GM18519 (cell line): ENCODE data around the gene MTHFD1L.
A peak's percentile ranks its signal among the peaks of the same experiment; 100 is the strongest.

ENCODE experiments used
- ATAC-seq: cut with Tn5 transposase; IDR thresholded peaks from one replicate; pipeline ENCODE4 v1.9.1; 2021; ENCODE audit warnings: mild to moderate bottlenecking, moderate library complexity; ENCODE audit not compliant: unreplicated experiment, low FRiP score

MTHFD1L gene

DNA sequence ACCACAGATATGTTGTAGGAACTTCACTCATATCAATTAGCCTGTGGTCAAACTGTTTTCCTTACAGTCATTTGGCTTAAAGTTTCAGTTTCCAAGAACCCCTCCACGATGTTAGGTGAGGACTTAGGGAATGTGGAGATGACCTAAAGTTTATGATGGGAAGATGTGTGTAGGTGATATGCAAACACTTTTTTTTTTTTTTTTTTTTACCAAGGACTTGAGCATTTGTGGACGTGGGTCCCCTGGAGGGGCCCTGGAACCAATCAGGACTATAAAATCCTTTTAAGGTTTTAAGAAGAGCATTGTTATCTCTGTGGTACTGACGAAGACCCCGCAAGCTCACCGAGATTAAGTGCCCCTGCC, 478 bp upstream of the MTHFD1L start:
- ATAC-seq: no peak

DNA sequence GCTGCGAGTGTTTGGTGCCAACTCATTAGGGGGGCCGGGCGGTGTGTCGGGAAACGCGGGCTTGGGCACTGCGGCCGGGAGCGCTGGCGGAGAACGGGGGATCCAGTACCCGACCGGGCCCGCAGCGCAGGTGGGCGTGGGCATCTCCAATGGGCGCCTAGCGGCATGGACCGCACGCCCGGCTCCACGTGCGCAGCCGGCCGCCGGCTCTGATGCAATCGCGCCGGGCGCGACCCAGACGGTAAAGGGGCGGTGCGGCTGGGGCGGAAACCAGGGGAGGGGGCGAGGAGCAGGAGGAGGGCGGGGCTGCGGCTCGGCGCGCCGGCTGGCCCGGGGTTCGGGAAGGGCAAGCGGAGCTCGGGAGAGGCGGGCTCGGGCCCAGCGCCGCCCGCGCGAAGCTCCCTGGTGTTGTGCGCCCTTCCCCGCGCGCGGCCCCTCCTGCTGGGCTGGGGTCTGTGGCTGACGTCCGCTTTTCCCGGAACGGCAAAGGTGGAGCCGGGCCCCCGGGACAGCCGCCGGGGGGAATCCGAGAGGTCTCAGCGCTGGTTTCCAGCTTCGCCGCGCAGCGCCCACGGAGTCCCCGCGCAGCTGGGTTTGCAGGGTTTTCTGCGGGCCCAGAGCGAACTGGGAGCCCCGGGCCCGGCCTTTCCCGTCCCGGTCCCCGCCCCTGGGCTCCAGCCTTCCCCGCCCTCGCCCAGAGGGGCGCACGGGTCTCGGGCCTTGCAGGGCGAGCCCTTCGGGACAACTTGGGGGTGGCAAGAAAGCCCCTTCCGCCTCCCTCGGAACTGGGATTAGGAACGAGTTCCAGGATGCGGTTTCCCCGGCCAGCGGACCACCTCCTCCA, 867 bp downstream of the MTHFD1L start:
- ATAC-seq: peak; percentile 66

- no peak for ATAC-seq
Measured at GRCh38 chr6:150866991-150867501, 1.5 kb downstream of the MTHFD1L start.

- ATAC-seq: no peak
Measured at GRCh38 chr6:150868759-150869158, 3.3 kb downstream of the MTHFD1L start.

DNA sequence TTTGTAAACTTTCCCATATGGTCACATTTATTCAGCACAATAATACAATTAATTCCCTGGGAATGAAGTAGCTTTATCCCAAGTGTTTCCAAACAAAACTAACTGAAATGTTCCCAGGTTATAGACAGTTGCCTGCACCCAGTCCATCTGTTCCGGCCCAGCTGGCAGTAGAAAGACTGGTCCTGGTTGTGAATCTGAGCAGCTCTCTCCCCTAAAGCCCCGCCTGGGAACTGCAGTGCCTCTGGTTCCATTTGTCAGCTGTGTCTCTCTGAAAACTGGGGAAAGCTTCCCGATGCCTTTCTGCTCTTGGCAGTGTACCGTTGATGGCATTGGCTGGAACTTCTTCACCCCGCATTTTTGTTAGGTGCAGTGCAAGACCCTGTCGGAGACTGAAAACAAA, 8.7 kb downstream of the MTHFD1L start:
- no peak for ATAC-seq

DNA sequence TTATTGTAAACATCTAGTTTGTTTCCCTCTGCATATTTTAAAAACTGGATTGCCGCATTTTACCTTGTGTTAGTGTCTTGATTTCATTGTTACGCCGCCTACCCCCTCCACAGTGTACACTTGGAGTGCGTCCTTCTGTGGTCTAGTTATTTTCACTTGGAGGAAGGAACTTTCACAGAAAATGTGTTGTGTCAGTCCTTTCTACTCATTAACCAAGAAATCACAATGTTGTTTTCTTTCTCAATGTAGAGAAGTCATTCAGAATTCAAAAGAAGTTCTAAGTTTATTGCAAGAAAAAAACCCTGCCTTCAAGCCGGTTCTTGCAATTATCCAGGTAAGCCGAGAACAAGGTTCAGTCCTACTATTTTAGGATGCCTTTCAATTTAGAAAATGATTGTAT, 10.3 kb downstream of the MTHFD1L start:
- no peak for ATAC-seq

DNA sequence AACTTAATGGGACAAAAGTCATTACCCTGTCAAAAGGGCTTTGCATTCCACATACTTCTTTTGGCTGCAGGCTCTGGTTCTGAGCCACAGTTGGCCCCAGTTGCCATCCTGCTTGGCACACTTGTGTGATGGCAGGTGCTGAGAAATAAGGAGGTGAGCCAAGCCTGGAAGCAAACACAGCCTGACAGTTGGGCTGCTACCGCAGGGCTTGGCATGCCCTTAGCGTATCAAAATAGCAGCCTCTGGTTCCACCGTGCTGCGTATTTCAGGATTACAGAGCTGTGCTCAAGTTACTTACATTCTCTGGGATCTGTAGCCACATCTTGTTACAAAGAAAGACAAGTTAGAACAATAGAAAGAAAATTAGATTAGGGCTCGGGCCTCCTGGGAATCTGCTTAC, 11.1 kb downstream of the MTHFD1L start:
- ATAC-seq: no peak

- ATAC-seq: no peak
Measured at GRCh38 chr6:150877928-150878327, 12.4 kb downstream of the MTHFD1L start.

DNA sequence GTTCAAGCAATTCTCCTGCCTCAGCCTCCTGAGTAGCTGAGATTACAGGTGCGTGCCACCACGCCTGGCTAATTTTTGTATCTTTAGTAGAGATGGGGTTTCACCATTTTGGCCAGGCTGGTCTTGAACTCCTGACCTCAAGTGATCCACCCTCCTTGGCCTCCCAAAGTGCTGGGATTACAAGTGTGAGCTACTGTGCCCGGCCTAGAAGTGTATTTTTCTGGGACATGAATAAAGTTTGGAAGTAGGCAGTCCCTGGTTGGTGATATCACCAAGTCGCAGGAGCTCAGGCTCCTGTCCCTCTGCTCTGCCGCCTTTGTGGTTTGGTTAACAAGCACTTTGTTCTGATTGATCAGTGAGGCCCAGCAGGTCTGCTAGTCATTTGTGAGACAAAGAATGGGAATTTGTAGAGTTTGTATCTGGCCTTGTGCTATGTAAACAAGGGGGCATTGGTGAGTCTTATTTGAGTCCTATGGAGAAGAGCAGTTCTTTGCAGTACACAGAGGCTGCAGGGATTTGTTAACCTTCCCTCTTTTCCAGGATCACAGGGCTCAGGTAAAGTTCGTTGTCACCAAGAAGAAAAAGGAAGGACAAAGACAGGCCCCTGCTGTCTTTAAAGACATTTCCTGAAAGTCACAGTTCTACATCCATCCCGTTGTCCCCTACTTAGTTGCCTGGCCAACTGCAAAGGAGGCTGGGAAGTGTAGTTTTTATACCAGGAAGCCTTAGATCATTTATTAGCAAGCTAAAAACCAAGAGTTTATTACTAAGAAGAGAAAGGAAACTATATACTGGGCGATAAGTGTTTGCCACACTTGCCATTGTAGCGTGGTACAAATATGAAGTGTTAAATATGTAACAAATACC, 13.1 kb downstream of the MTHFD1L start:
- no peak for ATAC-seq

GRCh38 chr6:150880336-150880735, 14.8 kb downstream of the MTHFD1L start:
- ATAC-seq: no peak

DNA sequence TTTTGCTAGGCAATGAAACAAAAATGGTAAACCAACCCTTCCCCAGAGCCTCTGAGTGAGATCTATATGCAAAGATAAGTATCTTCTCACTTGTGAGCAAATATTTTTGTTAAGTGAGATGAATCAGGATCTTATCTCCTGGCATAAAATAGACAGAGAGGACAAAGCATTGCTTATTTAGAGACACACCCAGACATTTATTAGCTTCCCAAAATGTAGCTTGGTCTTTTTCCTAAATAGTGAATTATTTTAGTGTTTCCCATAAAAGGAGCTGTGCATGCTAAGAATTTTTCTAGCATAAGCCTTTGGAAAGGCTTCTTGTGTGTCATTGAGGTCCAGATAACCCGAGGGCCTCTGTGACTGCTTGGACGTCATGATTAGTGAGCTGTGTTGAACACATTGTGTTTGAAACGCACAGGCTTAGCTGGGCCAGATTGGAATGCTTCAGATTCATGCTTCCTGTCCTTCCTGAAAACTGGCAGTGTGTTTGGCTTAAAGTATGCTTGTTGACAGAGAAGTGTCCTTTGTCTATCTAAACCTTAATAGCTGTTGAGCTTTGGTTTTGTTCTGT, 16.5 kb downstream of the MTHFD1L start:
- no peak for ATAC-seq

GRCh38 chr6:150883521-150883920, 18.0 kb downstream of the MTHFD1L start:
- no peak for ATAC-seq

DNA sequence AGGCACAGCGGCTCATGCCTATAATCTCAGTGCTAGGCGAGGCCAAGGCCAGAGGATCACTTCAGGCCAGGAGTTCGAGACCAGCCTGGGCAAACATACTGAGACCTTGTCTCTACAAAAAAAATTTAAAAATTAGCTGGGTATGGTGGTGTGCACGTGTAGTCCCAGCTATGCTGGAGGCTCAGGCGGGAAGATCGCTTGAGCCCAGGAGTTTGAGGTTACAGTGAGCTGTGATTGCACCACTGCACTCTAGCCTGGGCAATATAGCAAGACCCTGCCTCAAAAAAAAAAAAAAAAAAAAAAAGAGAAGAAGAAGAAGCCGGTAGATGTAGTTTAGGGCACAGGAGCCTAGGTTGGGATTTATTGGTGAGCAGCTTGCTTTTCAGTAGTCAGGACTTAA, 20.7 kb downstream of the MTHFD1L start:
- no peak for ATAC-seq

GRCh38 chr6:150887978-150888563, 22.6 kb downstream of the MTHFD1L start:
- peak; percentile 54 for ATAC-seq

DNA sequence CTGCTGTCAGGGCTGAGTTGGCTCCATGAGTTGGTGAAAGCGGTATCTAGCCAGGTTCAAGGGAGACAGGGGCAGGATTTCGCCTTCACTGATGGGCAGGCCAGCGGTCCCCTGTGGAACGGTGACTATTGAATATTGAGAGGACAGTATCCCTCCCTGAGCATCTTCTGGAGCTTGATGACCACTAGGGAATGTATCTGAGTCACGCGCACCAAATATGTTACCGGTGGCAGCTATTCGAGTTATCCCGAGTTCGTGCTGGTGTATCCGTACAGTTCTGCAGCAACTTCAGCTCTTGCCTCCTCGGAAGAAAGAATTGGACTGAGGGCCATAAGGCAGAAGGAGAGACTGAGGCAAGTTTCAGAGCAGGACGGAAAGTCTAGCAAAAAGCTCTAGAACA, 24.8 kb downstream of the MTHFD1L start:
- ATAC-seq: no peak

- ATAC-seq: peak; percentile 48
Measured at GRCh38 chr6:150891888-150892485, 26.5 kb downstream of the MTHFD1L start.

- ATAC-seq: no peak
Measured at GRCh38 chr6:150894191-150894744, 28.8 kb downstream of the MTHFD1L start.

DNA sequence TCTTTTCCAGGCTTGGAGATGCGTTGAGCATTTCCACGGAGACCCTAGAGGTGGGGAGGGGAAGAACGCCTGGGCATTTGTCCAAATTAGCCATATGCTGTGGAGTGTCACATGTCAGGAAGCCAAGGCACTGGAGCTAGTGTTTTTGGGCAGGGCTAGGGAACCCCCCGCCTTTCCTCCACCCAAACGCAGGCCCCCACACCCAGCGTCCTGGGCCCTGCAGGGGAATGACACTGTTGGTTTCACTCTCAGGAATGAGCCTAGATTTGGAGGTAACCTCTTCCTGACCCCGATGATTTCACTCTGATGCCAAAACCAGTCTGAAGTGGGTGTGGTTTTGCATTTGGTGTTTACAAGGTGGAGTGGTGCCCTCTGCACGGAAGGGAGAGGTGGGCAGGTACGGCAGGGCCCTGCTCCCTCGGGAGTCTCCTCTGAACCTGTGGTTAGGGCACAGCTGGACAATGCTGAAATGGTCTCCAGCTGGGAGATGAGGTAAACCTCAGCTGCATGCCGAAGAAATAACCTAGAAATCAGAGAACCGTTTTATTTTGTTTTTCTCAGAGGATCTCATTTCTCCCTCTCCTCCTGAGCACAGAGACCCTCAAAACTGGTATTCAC, 29.5 kb downstream of the MTHFD1L start:
- ATAC-seq: peak; percentile 44

GRCh38 chr6:150895928-150896632, 30.6 kb downstream of the MTHFD1L start:
- ATAC-seq: no peak
